GM12872 (cell line): ENCODE data around the gene PHACTR1.

Experiments
- CTCF ChIP-seq: IDR thresholded peaks from 3 replicates; pipeline ENCODE4 v1.5.1; 2011; ENCODE audit warnings: low read depth, mild to moderate bottlenecking, low read length, moderate library complexity; ENCODE audit not compliant: insufficient read depth

PHACTR1 gene

DNA sequence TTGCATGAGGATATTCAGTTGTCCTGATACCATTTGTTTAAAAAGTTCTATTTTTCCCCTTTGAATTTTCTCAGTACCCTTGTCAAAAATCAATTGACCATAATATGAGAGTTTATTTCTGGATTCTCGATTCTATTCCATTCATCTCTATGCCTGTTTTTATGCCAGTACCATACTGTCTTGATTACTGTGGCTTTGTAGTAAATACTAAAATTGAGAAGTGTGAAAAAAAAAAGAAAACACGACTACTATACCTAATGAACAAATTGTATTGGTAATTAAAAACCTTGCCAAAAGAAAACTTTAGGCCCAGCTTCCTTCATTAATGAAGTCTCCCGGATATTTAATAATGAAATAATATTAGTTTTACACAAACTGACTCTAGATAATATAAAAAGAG, 426.0 kb downstream of the PHACTR1 start:
- TF ChIP-seq CTCF: no peak

- no peak for TF ChIP-seq CTCF
Observed at GRCh38 chr6:13146442-13146841, 429.9 kb downstream of the PHACTR1 start.

- TF ChIP-seq CTCF: no peak
Observed at GRCh38 chr6:13147376-13147775, 430.8 kb downstream of the PHACTR1 start.

GRCh38 chr6:13147782-13148181, 431.2 kb downstream of the PHACTR1 start:
- TF ChIP-seq CTCF: no peak

DNA sequence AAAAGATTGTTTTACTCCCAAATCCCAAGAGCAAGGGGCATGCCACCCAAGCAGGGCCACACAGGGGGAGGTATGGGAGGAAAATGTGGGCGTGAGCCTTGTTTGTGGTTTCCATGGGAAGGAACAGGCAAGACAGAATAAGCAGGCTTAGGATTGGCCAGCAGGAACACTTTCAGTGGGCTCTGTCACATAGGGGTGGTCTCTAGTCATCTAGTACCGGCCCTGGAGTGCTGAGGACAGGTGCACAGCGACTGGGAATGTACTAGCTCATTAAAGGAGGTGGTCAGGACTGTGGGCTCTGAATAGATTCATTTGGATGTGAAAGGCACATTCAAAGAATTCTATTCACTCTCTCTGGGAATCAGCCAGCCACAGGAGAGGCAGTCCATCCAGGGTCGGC, 436.2 kb downstream of the PHACTR1 start:
- TF ChIP-seq CTCF: no peak

GRCh38 chr6:13156381-13156780, 439.8 kb downstream of the PHACTR1 start:
- no peak for TF ChIP-seq CTCF

DNA sequence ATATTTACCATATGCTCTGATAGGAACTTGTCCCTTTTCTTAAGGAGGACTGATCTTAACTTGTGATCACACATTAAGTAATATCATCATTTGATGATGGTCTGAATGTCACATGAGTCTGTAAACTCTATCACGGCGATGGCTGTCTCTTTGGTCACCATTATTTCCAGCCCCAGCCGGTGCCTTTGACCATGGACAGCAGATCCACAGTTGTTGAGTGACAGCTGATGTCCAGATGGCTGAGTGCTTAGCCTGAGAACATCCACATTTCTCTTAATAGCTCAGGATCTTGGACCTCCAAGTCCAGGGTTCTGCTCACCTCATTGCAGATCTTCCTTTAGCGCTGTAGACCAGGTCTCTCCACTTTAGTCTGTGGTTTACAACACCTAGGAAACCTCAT, 440.7 kb downstream of the PHACTR1 start:
- no peak for TF ChIP-seq CTCF

DNA sequence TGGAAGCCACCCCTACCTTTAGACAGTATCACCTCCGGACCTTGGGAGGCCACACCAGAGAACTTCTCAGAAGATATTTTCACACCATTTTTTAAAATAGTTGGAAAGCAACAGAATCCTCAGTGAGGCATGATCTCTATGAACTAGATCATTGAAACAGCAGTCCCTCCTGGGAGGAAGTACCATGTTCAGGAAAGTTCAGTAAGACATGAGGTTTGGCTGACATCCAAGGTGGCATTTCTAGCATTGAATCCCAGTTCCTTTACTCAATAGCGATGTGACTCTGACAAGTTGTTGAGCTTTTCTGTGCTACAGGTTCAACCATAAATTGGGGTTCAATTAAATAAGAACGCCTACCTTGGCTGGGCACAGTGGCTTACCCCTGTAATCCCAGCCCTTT, 442.7 kb downstream of the PHACTR1 start:
- TF ChIP-seq CTCF: no peak
